ENCODE measurements around the gene ZNF44.
A peak's percentile ranks its signal among the peaks of the same experiment; 100 is the strongest.
"Not testable (repeated sequence)": the region's sequence is repeated elsewhere in the genome, so short reads cannot be mapped to it uniquely, and the experiment has no call there.

The ZNF44 gene

DNA sequence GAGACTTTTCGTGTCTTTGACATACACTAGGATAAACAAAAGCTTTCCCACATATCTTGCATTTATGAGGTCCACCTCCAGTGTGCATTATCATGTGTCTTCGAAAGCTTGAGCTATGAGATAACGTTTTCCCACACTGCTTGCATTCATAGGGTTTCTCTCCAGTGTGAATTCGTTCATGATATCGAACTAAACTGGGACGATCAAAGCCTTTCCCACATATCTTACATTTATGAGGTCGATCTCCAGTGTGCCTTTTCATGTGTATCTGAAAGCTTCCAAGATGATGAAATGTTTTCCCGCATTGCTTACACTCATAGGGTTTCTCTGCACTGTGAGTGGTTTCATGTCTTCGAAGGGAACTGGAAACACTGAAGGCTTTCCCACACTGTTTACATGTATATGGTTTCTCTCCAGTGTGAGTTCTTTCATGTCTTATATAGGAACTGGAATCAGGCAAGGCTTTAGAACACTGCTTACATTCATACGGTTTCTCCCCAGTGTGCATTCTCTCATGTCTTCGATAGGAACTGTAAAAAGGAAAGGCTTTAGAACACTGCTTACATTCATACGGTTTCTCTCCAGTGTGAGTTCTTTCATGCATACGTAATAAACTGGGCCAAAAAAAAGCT lies 24.2 kb upstream of the ZNF44 start:
- no peak overlapping the region for H3K4me3 ChIP-seq (ENCODE audit: low read depth, low read length)
- TF ChIP-seq, protein P1, sequence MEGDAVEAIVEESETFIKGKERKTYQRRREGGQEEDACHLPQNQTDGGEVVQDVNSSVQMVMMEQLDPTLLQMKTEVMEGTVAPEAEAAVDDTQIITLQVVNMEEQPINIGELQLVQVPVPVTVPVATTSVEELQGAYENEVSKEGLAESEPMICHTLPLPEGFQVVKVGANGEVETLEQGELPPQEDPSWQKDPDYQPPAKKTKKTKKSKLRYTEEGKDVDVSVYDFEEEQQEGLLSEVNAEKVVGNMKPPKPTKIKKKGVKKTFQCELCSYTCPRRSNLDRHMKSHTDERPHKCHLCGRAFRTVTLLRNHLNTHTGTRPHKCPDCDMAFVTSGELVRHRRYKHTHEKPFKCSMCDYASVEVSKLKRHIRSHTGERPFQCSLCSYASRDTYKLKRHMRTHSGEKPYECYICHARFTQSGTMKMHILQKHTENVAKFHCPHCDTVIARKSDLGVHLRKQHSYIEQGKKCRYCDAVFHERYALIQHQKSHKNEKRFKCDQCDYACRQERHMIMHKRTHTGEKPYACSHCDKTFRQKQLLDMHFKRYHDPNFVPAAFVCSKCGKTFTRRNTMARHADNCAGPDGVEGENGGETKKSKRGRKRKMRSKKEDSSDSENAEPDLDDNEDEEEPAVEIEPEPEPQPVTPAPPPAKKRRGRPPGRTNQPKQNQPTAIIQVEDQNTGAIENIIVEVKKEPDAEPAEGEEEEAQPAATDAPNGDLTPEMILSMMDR (IDR thresholded peaks at IDR 0.05; ENCODE audit: control insufficient read depth, extremely low read depth, insufficient read depth) = no peak
- DNase-seq (ENCODE audit: low read depth) = no peak

DNA sequence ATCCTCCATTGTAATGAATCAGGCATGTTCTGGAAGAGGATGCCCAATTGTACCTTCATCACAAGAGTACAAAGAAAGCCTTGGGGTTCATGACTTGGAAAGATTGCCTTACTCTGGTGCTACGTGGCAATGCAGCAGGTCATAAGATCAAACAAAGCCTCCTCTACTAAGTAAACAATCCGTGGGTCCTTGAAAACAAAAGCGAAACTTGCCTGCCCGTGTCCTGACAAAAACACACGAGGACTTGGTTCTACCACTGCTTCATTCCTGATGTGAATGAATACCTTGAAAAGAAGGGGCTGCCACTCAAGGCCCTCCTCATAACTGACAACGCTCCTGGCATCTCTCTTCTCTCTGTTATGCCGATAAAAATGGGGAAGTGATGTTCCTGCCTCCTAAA lies 19.9 kb upstream of the ZNF44 start:
- no peak overlapping the region for H3K4me3 ChIP-seq (ENCODE audit: low read depth, low read length)
- TF ChIP-seq, protein P1 (IDR thresholded peaks at IDR 0.05; ENCODE audit: control insufficient read depth, extremely low read depth, insufficient read depth) = no peak
- DNase-seq (ENCODE audit: low read depth) = no peak

DNA sequence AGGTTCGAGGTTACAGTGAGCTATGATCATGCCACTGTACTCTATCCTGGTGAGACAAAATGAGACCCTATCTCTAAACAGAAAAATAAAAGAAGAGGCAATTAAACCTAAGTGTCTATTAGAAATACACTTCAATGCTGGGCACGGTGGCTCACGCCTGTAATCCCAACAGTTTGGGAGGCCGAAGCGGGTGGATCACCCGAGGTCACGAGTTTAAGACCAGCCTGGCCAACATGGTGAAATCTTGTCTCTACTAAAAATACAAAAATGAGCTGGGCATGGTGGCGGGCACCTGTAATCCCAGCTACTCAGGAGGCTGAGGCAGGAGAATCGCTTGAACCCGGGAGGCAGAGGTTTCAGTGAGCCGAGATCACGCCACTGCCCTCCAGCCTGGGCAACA lies 14.2 kb upstream of the ZNF44 start:
- not testable (repeated sequence) for H3K4me3 ChIP-seq (ENCODE audit: low read depth, low read length); DNase-seq (ENCODE audit: low read depth)

DNA sequence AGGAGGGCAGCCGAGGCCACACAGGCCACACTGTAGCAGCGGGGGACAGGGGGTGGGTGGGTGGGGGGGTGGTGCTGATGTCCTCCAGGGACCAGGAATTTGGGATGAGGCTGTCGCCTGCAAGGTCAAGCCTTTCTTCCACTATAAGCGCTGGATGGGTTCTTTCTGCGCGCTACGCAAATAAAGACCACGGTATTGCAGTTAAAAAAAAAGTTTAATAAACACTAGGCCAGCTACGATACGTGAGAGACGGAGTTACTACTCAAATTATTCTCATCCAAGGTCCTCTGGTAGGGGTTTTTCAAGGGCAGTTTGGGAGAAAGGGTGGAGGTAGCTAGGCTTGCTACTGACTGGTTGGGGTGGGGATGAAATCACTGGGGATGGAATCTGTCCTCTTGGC lies 508 bp upstream of the ZNF44 start:
- H3K4me3 ChIP-seq (ENCODE audit: low read depth, low read length) = peak overlapping the region; percentile 96
- TF ChIP-seq, protein P1 (IDR thresholded peaks at IDR 0.05; ENCODE audit: control insufficient read depth, extremely low read depth, insufficient read depth) = no peak
- DNase-seq (ENCODE audit: low read depth) = no peak

DNA sequence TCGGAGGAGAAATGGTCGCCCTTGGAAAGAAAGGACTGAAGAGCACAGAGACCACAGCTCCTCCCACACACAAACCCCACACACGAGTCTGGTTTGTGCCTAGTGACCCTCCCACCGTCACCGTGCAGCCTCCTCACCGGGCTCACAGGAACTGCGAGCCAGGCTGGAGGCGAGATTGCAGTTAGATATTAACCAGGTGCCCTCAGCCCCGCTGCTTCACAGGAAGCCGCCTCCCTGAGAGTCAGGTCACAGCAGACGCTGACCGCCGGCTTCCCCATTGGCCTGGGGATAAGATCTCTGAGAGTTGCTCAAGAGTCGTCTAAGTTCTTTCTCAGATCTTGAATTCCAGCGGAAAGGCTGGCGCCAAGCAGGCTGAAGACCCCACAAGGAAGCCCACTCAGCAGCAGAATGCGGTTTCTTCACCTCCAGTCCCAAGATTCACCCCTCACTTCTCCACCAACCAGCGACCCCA lies 870 bp downstream of the ZNF44 start:
- TF ChIP-seq, protein P1 (IDR thresholded peaks at IDR 0.05; ENCODE audit: control insufficient read depth, extremely low read depth, insufficient read depth) = no peak
- peak; percentile 72 for DNase-seq (ENCODE audit: low read depth)
- peak overlapping the region; percentile 96 for H3K4me3 ChIP-seq (ENCODE audit: low read depth, low read length)

DNA sequence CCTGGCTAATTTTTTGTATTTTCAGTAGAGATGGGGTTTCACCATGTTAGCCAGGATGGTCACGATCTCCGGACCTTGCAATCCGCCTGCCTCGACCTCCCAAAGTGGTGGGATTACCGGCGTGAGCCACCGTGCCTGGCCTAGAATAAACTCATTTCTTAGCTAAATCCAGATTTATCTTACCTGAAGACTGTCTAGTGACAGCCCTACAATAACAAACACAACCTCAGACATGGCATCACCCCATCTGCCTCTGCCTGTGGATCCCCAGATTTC lies 5.0 kb downstream of the ZNF44 start:
- DNase-seq (ENCODE audit: low read depth) = no peak
- no peak overlapping the region for H3K4me3 ChIP-seq (ENCODE audit: low read depth, low read length)
- TF ChIP-seq, protein P1 (IDR thresholded peaks at IDR 0.05; ENCODE audit: control insufficient read depth, extremely low read depth, insufficient read depth) = no peak

DNA sequence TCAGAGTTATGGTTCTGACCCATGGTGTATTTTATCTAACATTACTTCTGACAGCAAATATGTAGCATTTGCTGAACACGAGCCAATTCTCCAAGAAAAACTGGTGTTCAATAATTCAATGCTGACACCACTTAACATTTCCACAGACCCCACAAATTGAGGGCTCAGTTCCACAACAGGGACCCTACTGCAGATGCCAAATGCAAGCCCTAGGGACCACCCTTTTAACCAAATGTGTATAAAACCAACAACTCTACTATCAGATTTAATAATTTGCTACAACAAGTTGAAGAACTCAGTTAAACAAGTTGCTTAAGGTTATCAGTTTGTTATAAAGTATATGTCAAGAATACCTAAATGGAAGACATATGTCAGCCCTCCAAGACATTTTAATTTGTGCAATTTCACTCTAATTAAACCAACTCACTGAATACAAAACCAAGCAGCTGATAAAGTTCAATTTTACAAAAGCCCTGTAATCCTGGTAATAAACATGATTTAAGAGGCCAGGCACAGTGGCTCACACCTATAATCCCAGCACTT lies 6.7 kb downstream of the ZNF44 start:
- no peak overlapping the region for H3K4me3 ChIP-seq (ENCODE audit: low read depth, low read length)
- no peak for DNase-seq (ENCODE audit: low read depth)
- TF ChIP-seq, protein P1 (IDR thresholded peaks at IDR 0.05; ENCODE audit: control insufficient read depth, extremely low read depth, insufficient read depth) = no peak
